ENCODE data around the gene LAMTOR1. TPM values are rescaled to one million over a fixed set of nuclear protein-coding genes. Genes with fewer than 3 reads are reported as not detected.

The LAMTOR1 gene
- total and polyA plus RNA-seq, 2 of the 8 experiments (the other 6 are each of a cell fraction or from before 2014, with no cell fraction given): 82.1 to 160 TPM

- H2BK20ac ChIP-seq (ENCODE audit: low read length): no peak overlapping the region
- H3K4me2 ChIP-seq (ENCODE audit: insufficient read depth in 1 of 2, low read depth in 2 of 2, low read length in 2 of 2): no peak overlapping the region
- no peak overlapping the region for H2AFZ ChIP-seq (ENCODE audit: low read length)
- H3K23ac ChIP-seq (ENCODE audit: insufficient read length): no peak overlapping the region
- no peak overlapping the region for H2AK5ac ChIP-seq (ENCODE audit: low read depth, low read length)
- no peak overlapping the region for H4K8ac ChIP-seq (ENCODE audit: extremely low read depth, insufficient read depth, low read length)
- FAIRE-seq (no peak), DNase-seq (ENCODE audit: low read depth in 1 of 2, low spot score in 2 of 2) (no peak)
- no peaks in the 10 kb centered on the region for H3K79me1 ChIP-seq (ENCODE audit: low read depth, low read length)
- no peaks in the 10 kb centered on the region for H4K20me1 ChIP-seq (replicated peaks in 1 of 2; ENCODE audit: control insufficient read depth in 1 of 2, insufficient read depth in 2 of 2, low read length in 2 of 2)
- CTCF ChIA-PET (ENCODE audit: partially characterized antibody): interaction anchor here (0.7 to 3.9 kb wide), 7 partner anchors 10 to 370 kb away, joined by 3 to 44 read pairs (median 5); no protein-coding TSS in a partner anchor
- no peak overlapping the region for H3K56ac ChIP-seq (replicated peaks; ENCODE audit: insufficient read length, low read depth, low read length)
- 100% methylated on average over 1 of the region's 1 CpG; no CpG with 5 or more reads in 1 of the 2 experiments for WGBS, 2 experiments (ENCODE audit: extremely low coverage in 1 of 2, insufficient coverage in 1 of 2, insufficient read length in 1 of 2, insufficient replicate concordance in 2 of 2, low coverage in 1 of 2, low lambda C conversion rate in 2 of 2, missing lambda C conversion rate in 1 of 2)
- H3K9ac ChIP-seq (replicated peaks in 1 of 4; ENCODE audit: extremely low read depth in 1 of 4, low read depth in 3 of 4, low read length in 3 of 4): no peak overlapping the region
- H3K4me3 ChIP-seq (ENCODE audit: extremely low read depth in 1 of 4, insufficient read depth in 2 of 4, low read depth in 3 of 4, low read length in 4 of 4): no peak overlapping the region
- no peak overlapping the region for H2BK12ac ChIP-seq (ENCODE audit: low read depth, low read length)
- no peaks in the 10 kb centered on the region; the same call in 1 of the 2 replicates for H3K23me2 ChIP-seq (ENCODE audit: low read depth, low read length)
- H2BK120ac ChIP-seq (replicated peaks; ENCODE audit: low read depth, low read length): no peak overlapping the region
- H4K5ac ChIP-seq (ENCODE audit: insufficient read length, low read depth, low read length): no peak overlapping the region
- no peak overlapping the region for H3K14ac ChIP-seq (ENCODE audit: insufficient read length)
- H3K18ac ChIP-seq (ENCODE audit: extremely low read depth, low read length): no peak overlapping the region
- H2BK5ac ChIP-seq (ENCODE audit: low read depth, low read length): no peak overlapping the region
- POLR2A ChIA-PET (ENCODE audit: partially characterized antibody): interaction anchor here (0.6 to 8.4 kb wide), 10 partner anchors 12 to 1810 kb away, joined by 3 to 144 read pairs (median 4); partner anchors contain the start of genes ANAPC15 and LAMTOR1
- TF ChIP-seq SP1 (IDR thresholded peaks at IDR 0.05; ENCODE audit: low read depth, low read length) (no peak), USF2 (IDR thresholded peaks at IDR 0.05; ENCODE audit: low read length) (no peak), SRF (IDR thresholded peaks at IDR 0.05; ENCODE audit: low read depth, low read length) (no peak), CEBPB (IDR thresholded peaks at IDR 0.05; ENCODE audit: low read depth, low read length) (no peak), RAD21 (IDR thresholded peaks at IDR 0.05 in 1 of 2, conservative IDR thresholded peaks at IDR 0.05 in 1 of 2; ENCODE audit: low read depth in 2 of 2, low read length in 2 of 2) (no peak), BACH1 (IDR thresholded peaks at IDR 0.05; ENCODE audit: low read length) (no peak), CTBP2 (IDR thresholded peaks at IDR 0.05; ENCODE audit: borderline replicate concordance, insufficient read depth, insufficient read length, low read length) (no peak), BCL11A (IDR thresholded peaks at IDR 0.05; ENCODE audit: low read depth in 2 of 2, low read length in 2 of 2) (no peak)
- H2BK15ac ChIP-seq (ENCODE audit: low read length): no peak overlapping the region
- H3K9me3 ChIP-seq (ENCODE audit: insufficient read depth in 2 of 2, low read depth in 1 of 2, low read length in 1 of 2): no peaks in the 10 kb centered on the region
- H3K27ac ChIP-seq (ENCODE audit: low read depth, low read length): no peak overlapping the region
- H3K4me1 ChIP-seq (replicated peaks in 1 of 4; ENCODE audit: control insufficient read depth in 3 of 4, insufficient read depth in 4 of 4, low read length in 3 of 4): peaks cover 0 to 2% (median 0%) of the 10 kb centered on the region in 4 experiments; a peak in 2 of 7 replicates
- H3K27me3 ChIP-seq (replicated peaks in 1 of 4; ENCODE audit: control insufficient read depth in 3 of 4, extremely low read depth in 1 of 4, insufficient read depth in 3 of 4, low read length in 3 of 4): no peaks in the 10 kb centered on the region
- peaks cover 0 to 4% (median 0%) of the 10 kb centered on the region in 4 experiments; a peak in 2 of 8 replicates for H3K36me3 ChIP-seq (ENCODE audit: control insufficient read depth in 2 of 4, insufficient read depth in 4 of 4, low read length in 3 of 4)
- no peak overlapping the region for H3K4ac ChIP-seq (replicated peaks; ENCODE audit: insufficient read length, low read depth, low read length)
- H4K91ac ChIP-seq (replicated peaks; ENCODE audit: insufficient read length, low read length): no peak overlapping the region
- H3K79me2 ChIP-seq (ENCODE audit: control insufficient read depth in 1 of 2, insufficient read depth in 2 of 2, low read length in 2 of 2): 0 out of 4 replicates have a peak, but pooled peaks cover 0 to under 1% of the 10 kb centered on the region in 2 experiments
These were observed 18.1 kb downstream of the LAMTOR1 start for GRCh38 chr11:72084965-72085364.
